Measurements from ENCODE around the gene CDKL5. TPM values are rescaled to one million over a fixed set of nuclear protein-coding genes. Genes with fewer than 3 reads are reported as not detected.

The CDKL5 gene
- total and polyA plus RNA-seq, 2 experiments from 2014 or later: 7.5 to 13.7 TPM

DNA sequence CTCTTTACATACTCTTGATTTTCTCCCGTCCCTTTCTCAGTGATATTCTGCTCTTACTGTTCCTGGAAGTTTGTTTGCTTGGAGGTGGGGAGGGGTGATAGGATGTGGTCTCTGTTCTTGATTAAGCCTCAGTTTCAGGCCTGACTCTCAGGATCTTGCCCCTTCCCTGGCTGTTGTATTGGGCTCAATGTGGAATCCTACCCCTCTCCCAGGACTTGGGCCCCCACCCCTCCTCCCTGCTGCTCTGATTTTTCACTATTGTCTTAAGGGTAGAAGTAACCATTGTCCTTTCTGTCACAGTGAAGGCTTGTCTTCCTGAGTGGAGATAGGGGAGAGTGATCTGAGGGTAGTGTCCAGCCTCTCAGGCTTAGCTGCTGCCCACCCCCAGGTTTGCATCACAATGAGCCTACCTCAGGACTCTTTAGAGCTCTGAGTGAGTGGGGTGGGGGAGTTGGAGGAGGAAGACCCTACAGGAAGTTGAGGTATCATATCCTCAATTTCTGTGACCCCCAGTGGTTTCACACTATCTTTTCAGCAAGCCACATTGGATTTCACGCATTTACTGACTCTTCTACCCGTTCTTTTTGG is 16.5 kb downstream of the CDKL5 start (continued):
- TF ChIP-seq, protein P1, sequence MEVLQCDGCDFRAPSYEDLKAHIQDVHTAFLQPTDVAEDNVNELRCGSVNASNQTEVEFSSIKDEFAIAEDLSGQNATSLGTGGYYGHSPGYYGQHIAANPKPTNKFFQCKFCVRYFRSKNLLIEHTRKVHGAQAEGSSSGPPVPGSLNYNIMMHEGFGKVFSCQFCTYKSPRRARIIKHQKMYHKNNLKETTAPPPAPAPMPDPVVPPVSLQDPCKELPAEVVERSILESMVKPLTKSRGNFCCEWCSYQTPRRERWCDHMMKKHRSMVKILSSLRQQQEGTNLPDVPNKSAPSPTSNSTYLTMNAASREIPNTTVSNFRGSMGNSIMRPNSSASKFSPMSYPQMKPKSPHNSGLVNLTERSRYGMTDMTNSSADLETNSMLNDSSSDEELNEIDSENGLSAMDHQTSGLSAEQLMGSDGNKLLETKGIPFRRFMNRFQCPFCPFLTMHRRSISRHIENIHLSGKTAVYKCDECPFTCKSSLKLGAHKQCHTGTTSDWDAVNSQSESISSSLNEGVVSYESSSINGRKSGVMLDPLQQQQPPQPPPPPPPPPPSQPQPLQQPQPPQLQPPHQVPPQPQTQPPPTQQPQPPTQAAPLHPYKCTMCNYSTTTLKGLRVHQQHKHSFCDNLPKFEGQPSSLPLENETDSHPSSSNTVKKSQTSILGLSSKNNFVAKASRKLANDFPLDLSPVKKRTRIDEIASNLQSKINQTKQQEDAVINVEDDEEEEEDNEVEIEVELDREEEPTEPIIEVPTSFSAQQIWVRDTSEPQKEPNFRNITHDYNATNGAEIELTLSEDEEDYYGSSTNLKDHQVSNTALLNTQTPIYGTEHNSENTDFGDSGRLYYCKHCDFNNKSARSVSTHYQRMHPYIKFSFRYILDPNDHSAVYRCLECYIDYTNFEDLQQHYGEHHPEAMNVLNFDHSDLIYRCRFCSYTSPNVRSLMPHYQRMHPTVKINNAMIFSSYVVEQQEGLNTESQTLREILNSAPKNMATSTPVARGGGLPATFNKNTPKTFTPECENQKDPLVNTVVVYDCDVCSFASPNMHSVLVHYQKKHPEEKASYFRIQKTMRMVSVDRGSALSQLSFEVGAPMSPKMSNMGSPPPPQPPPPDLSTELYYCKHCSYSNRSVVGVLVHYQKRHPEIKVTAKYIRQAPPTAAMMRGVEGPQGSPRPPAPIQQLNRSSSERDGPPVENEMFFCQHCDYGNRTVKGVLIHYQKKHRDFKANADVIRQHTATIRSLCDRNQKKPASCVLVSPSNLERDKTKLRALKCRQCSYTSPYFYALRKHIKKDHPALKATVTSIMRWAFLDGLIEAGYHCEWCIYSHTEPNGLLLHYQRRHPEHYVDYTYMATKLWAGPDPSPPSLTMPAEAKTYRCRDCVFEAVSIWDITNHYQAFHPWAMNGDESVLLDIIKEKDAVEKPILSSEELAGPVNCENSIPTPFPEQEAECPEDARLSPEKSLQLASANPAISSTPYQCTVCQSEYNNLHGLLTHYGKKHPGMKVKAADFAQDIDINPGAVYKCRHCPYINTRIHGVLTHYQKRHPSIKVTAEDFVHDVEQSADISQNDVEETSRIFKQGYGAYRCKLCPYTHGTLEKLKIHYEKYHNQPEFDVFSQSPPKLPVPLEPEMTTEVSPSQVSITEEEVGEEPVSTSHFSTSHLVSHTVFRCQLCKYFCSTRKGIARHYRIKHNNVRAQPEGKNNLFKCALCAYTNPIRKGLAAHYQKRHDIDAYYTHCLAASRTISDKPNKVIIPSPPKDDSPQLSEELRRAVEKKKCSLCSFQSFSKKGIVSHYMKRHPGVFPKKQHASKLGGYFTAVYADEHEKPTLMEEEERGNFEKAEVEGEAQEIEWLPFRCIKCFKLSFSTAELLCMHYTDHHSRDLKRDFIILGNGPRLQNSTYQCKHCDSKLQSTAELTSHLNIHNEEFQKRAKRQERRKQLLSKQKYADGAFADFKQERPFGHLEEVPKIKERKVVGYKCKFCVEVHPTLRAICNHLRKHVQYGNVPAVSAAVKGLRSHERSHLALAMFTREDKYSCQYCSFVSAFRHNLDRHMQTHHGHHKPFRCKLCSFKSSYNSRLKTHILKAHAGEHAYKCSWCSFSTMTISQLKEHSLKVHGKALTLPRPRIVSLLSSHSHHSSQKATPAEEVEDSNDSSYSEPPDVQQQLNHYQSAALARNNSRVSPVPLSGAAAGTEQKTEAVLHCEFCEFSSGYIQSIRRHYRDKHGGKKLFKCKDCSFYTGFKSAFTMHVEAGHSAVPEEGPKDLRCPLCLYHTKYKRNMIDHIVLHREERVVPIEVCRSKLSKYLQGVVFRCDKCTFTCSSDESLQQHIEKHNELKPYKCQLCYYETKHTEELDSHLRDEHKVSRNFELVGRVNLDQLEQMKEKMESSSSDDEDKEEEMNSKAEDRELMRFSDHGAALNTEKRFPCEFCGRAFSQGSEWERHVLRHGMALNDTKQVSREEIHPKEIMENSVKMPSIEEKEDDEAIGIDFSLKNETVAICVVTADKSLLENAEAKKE (CRISPR knock-in tag; IDR thresholded peaks at IDR 0.05): no peak
- no peak for TF ChIP-seq ZNF331 (CRISPR knock-in tag; IDR thresholded peaks at IDR 0.05; ENCODE audit: low read depth)
- TF ChIP-seq, protein P2, sequence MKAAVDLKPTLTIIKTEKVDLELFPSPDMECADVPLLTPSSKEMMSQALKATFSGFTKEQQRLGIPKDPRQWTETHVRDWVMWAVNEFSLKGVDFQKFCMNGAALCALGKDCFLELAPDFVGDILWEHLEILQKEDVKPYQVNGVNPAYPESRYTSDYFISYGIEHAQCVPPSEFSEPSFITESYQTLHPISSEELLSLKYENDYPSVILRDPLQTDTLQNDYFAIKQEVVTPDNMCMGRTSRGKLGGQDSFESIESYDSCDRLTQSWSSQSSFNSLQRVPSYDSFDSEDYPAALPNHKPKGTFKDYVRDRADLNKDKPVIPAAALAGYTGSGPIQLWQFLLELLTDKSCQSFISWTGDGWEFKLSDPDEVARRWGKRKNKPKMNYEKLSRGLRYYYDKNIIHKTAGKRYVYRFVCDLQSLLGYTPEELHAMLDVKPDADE (IDR thresholded peaks at IDR 0.05): no peak
- no peak for TF ChIP-seq JUNB (IDR thresholded peaks at IDR 0.05; ENCODE audit: unreplicated experiment)
- TF ChIP-seq EZH2 (IDR thresholded peaks at IDR 0.05; ENCODE audit: low read depth, unreplicated experiment): no peak

DNA sequence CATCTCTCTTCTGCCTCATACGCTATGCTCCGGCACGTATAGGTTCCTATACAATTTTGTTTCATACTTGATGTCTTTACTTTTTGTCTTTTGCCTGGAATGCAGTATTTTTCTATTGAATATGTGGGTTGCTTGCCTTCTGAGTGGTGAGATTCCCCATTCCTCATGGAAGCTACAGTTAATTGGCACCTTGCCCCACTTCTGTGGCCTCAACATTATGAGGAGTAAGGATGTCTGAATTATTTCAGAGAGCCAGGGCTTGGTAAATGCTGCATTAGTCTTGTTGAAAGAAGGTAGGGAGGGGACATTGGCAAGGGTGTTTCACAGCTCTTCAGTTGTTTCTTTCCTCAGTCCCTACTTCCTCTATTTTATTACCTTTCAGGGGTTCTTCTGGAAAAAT is 23.0 kb downstream of the CDKL5 start:
- Mint-ChIP-seq H3K4me3 (no peak overlapping the region), H3K9me3 (no peaks in the 10 kb centered on the region; the same call in 2 of the 3 replicates), H3K36me3 (ENCODE audit: low read depth) (no peaks in the 10 kb centered on the region), H3K27ac (no peak overlapping the region), H3K27me3 (ENCODE audit: insufficient read depth, low read depth, poor library complexity) (peaks cover 8% of the 10 kb centered on the region), H3K4me1 (peaks cover 29% of the 10 kb centered on the region)
- DNase-seq (ENCODE audit: low spot score): no peak
- no peak for ATAC-seq
- Histone ChIP-seq H3K27ac (ENCODE audit: low read depth) (no peak overlapping the region), H2AFZ (no peak overlapping the region), H3F3A (replicated peaks; ENCODE audit: low read depth) (no peaks in the 10 kb centered on the region), H3K27me3 (ENCODE audit: insufficient read depth) (no peaks in the 10 kb centered on the region), H3K4me3 (no peak overlapping the region), H3K9me2 (ENCODE audit: insufficient read depth) (no peaks in the 10 kb centered on the region), H4K20me1 (replicated peaks; ENCODE audit: insufficient read depth) (no peaks in the 10 kb centered on the region), H3K36me3 (ENCODE audit: insufficient read depth) (no peaks in the 10 kb centered on the region), H3K4me1 (ENCODE audit: insufficient read depth) (peaks cover 4% of the 10 kb centered on the region; the same call in 1 of the 2 replicates), H3K4me2 (no peak overlapping the region), H3K79me2 (replicated peaks; ENCODE audit: insufficient read depth) (peaks cover 93% of the 10 kb centered on the region)
- TF ChIP-seq POLR2AphosphoS5 (IDR thresholded peaks at IDR 0.05; ENCODE audit: low read depth): no peak
- TF ChIP-seq, protein P3, sequence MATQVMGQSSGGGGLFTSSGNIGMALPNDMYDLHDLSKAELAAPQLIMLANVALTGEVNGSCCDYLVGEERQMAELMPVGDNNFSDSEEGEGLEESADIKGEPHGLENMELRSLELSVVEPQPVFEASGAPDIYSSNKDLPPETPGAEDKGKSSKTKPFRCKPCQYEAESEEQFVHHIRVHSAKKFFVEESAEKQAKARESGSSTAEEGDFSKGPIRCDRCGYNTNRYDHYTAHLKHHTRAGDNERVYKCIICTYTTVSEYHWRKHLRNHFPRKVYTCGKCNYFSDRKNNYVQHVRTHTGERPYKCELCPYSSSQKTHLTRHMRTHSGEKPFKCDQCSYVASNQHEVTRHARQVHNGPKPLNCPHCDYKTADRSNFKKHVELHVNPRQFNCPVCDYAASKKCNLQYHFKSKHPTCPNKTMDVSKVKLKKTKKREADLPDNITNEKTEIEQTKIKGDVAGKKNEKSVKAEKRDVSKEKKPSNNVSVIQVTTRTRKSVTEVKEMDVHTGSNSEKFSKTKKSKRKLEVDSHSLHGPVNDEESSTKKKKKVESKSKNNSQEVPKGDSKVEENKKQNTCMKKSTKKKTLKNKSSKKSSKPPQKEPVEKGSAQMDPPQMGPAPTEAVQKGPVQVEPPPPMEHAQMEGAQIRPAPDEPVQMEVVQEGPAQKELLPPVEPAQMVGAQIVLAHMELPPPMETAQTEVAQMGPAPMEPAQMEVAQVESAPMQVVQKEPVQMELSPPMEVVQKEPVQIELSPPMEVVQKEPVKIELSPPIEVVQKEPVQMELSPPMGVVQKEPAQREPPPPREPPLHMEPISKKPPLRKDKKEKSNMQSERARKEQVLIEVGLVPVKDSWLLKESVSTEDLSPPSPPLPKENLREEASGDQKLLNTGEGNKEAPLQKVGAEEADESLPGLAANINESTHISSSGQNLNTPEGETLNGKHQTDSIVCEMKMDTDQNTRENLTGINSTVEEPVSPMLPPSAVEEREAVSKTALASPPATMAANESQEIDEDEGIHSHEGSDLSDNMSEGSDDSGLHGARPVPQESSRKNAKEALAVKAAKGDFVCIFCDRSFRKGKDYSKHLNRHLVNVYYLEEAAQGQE (IDR thresholded peaks at IDR 0.05; ENCODE audit: unreplicated experiment): no peak
- no peak for TF ChIP-seq ZNF114 (CRISPR knock-in tag; IDR thresholded peaks at IDR 0.05)
- TF ChIP-seq CREB1 (CRISPR knock-in tag; IDR thresholded peaks at IDR 0.05; ENCODE audit: low read depth): no peak
- no peak for TF ChIP-seq JUNB (IDR thresholded peaks at IDR 0.05; ENCODE audit: unreplicated experiment)
- no peak for TF ChIP-seq ZNF331 (CRISPR knock-in tag; IDR thresholded peaks at IDR 0.05; ENCODE audit: low read depth)

All from GM23338 (cell line).